IPS-NIHi11 (cell line): ENCODE results near the gene TAGLN2.

Experiments used
- DNase-seq: peaks from one replicate; pipeline ENCODE4 v3.0.0; 2012; ENCODE audit warnings: mixed read lengths, low spot score

TAGLN2 gene

GRCh38 chr1:159870704-159871103 lies 54.6 kb downstream of the TAGLN2 start:
- no peak for DNase-seq

GRCh38 chr1:159869607-159870006 lies 55.7 kb downstream of the TAGLN2 start:
- no peak for DNase-seq

- DNase-seq, result no peak
These were observed 56.1 kb downstream of the TAGLN2 start for GRCh38 chr1:159869173-159869572.

- no peak for DNase-seq
These were observed 56.5 kb downstream of the TAGLN2 start for GRCh38 chr1:159868766-159869165.
